LNCaP clone FGC (cell line): Measurements from ENCODE around the gene HSD17B14.

ENCODE experiments used
- DNase-seq: peaks from one replicate; pipeline ENCODE4 v3.0.0-alpha.2; 2011; ENCODE audit warnings: low read depth
- H3K4me3 ChIP-seq: 2 replicates; pipeline ENCODE4 v1.5.1; 2011; ENCODE audit warnings: mild to moderate bottlenecking, low read depth, low read length, control low read depth
- TF ChIP-seq, protein P1 (sequence below): IDR thresholded peaks from 2 replicates; pipeline ENCODE4 v1.5.1; 2012; ENCODE audit warnings: mild to moderate bottlenecking; ENCODE audit not compliant: control insufficient read depth, insufficient read depth; ENCODE audit errors: extremely low read depth

Gene HSD17B14

GRCh38 chr19:48861313-48861712, 25.0 kb upstream of the HSD17B14 start:
- no peak for DNase-seq
- H3K4me3 ChIP-seq, result no peak overlapping the region
- TF ChIP-seq, protein P1, sequence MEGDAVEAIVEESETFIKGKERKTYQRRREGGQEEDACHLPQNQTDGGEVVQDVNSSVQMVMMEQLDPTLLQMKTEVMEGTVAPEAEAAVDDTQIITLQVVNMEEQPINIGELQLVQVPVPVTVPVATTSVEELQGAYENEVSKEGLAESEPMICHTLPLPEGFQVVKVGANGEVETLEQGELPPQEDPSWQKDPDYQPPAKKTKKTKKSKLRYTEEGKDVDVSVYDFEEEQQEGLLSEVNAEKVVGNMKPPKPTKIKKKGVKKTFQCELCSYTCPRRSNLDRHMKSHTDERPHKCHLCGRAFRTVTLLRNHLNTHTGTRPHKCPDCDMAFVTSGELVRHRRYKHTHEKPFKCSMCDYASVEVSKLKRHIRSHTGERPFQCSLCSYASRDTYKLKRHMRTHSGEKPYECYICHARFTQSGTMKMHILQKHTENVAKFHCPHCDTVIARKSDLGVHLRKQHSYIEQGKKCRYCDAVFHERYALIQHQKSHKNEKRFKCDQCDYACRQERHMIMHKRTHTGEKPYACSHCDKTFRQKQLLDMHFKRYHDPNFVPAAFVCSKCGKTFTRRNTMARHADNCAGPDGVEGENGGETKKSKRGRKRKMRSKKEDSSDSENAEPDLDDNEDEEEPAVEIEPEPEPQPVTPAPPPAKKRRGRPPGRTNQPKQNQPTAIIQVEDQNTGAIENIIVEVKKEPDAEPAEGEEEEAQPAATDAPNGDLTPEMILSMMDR, result no peak

DNA sequence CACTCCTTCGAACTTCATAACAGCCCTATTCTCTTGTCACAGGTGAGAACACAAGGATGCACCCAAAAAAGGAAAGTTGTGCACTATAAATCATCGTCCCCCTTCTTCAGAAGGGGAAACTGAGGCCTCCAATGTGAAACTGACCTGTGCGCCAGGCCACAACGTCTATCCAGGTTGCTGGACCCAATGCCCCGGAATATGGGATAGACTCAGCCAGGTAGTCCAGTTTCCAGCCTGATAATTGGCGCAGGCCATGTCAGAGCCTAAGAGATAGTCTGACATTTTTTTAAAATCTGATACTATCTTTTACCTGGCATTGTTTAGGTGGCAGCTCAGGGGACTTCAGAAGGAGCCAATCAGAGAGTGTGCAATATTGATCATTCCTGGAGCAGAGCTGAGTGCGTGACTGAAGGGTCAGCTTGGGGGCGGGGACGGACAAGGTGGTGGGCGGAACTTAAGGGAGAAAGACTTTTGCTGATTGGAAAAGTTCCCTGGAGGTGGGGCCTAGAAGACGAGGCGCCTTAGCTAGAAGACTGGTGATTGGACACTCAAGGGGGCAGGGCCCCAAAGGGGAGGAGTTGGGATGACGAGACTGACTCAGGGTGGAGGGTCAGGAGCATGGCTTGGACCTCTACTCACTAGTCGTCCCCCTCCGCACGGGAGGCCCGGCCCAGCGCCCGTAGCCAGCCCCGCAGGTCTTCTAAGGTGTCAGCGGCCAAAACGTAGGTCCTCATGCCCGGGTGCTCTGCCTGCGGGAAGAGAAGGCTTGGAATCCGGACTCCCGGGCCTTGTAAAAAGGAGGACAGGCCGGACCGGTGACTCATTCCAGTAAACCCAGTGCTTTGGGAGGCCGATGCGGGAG, 23.7 kb upstream of the HSD17B14 start:
- DNase-seq, result no peak
- TF ChIP-seq, protein P1, result no peak
- no peak overlapping the region for H3K4me3 ChIP-seq

- DNase-seq, result no peak
- no peak overlapping the region for H3K4me3 ChIP-seq
- TF ChIP-seq, protein P1, result no peak
Observed at GRCh38 chr19:48858984-48859710, 22.9 kb upstream of the HSD17B14 start.

DNA sequence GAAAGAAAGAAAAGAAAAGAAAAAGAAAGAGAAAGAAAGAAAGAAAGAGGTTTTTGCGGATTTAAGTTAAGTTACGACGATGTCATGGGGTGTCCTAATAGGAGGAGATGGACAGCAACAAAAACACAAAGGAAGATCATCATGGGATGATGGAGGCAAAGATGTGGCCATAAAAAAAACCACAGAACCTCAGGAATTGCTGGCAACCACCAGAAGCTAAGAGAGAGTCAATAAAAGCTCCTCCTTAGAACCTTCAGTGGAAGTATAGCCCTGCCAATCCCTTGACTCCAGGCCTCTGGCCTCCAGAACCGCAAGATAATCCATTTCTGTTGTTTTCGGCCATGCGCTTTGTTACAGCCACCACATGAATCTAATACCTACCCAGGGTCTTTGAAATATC, 20.6 kb upstream of the HSD17B14 start:
- DNase-seq, result no peak
- TF ChIP-seq, protein P1, result no peak
- H3K4me3 ChIP-seq, result no peak overlapping the region

DNA sequence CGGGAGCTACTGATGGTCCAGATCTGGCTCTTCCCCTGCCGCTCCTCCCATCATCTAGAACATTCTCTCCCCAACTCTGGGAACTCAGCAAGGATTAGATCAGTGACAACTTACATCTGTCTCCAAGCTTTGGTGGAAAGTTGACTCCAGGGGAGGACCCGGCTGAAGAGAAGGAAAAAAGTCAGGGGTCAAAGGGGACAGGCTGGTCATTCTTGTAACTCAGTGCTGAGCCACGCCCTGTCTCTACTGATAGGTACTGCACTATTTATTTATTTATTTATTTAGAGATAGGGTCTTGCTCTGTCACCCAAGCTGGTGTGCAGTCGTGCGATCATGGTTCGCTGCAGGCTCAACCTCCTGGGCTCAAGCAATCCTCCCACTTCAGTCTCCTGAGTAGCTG, 17.8 kb upstream of the HSD17B14 start:
- DNase-seq, result no peak
- H3K4me3 ChIP-seq, result no peak overlapping the region
- TF ChIP-seq, protein P1, result no peak

- H3K4me3 ChIP-seq, result no peak overlapping the region
- TF ChIP-seq, protein P1, result no peak
- DNase-seq, result no peak
Observed at GRCh38 chr19:48853483-48853882, 17.2 kb upstream of the HSD17B14 start.
